COR-L47 (cell line): Measurements from ENCODE around the gene SUGT1.
A peak's percentile ranks its signal among the peaks of the same experiment; 100 is the strongest.
"Not testable (repeated sequence)": the region's sequence is repeated elsewhere in the genome, so short reads cannot be mapped to it uniquely, and the experiment has no call there.

ENCODE experiments used
- DNase-seq: peaks from one replicate; lab custom pipeline; 2025; lab: John Stamatoyannopoulos, UW

SUGT1 gene

DNA sequence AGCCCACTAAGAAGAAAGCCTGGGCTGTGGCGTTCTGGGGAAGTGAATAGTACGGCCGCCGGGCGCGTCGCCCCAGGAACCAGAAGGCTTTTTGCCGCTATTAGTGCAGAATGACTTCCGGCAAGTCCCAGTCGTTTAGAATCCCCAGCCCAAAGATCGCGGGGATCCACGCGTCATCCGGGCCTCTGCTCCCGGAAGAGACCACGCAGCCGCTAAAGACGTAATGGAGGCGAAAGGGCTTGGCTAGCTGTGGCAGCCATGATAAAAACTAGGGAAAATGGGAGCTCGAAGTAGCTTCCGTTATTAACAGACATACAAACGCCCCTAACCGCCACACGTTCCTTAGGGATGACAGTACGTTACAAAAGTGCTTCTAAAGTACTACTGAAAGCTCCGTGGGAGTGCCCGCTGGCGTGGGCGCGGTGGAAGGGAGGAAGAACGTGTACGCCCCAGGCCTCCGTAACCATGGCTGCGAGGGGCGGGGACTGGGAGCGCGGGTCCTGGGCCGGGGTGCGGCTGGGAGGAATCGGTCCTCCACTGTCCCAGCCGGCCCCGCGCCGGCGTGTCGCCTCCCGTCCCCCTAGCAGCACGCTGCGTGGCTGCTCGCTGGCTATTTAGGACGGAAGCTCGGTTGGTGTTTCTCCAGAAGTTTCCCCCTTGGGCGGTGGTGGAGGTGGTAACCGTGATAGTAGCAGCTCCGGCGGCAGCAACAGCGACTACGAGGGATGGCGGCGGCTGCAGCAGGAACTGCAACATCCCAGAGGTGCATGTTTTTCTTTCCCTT lies at the start of gene SUGT1:
Gene SUGT1 (plus strand): TSS at position 641 of the 784 bp plus-strand sequence. CDS start 85 bp downstream, at position 726.
- DNase-seq: peak; percentile 98

DNA sequence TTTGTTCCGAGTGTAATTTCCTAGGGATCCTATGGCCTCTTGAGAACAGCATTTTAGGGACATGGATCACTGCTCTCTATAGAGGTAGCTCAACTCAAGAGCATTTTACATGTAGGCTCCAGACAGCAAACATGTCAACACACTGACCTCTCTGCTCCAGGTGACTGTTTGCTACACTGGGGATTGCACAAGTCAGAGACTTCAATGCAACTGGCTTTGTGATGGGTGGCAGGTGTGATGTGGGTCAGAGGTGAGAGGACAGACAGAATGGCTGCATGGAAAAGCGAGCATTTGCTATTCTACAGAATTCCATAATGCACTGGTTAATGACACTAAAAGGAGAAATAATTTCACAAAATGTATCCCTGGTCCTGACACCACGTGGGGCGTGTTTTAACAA lies 49.3 kb upstream of the SUGT1 start:
- DNase-seq: not testable (repeated sequence)

DNA sequence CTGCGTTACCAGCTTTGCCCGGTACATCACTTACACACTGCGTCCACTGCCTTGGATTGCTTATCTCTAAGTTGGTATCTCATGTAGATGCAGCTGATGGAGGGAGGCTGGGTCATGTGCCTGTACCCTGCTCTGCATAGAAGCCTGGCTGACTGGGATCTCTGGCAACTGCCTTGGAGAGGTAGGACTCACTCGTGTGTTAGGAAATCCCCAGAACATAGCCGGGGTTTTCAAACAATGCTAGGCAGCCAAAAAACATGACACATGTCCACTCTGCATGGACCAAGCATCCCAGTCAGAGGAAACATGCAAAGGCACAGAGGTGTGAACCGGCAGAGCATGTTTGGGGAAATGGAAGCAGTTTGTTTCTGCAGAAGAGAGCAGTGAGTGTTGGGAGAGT lies 46.5 kb upstream of the SUGT1 start:
- DNase-seq: not testable (repeated sequence)

DNA sequence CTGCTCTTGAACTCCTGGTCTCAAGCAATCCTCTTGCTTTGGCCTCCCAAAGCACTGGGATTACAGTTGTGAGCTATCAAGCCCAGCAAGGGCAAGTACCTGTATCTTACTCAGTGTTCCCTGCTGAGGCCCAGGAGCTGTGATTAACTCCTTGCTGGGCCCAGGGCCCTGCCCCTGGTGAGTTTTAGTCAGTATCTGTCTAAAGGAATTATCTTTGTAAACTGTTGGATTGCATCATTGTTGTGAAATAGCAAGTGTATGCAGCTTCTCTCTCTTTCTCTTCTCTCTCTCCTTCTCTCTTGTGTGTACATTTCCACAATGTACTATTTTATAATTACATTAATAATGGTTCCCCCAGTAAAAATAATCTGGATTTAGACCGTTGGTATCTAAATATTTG lies 45.8 kb upstream of the SUGT1 start:
- DNase-seq: not testable (repeated sequence)

DNA sequence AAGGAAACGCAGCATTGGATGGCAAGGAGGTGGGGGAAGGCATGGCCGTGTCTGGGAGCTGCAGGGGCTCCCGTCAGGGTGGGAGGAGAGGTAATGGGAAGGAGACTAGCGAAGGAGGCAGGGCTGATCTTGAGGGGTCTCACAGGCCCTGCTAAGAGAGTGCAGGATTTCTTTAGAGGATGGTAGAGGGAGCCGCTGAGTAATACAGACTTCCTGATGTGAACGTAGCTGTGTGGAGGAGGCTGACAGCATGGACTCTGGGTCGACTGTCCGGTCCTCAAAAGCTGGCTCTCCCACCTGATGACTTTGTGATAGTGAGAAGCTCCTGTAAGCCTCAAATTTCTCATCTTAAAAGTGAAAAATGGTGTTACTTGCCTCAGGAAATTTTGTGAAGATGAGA lies 44.5 kb upstream of the SUGT1 start:
- not testable (repeated sequence) for DNase-seq

DNA sequence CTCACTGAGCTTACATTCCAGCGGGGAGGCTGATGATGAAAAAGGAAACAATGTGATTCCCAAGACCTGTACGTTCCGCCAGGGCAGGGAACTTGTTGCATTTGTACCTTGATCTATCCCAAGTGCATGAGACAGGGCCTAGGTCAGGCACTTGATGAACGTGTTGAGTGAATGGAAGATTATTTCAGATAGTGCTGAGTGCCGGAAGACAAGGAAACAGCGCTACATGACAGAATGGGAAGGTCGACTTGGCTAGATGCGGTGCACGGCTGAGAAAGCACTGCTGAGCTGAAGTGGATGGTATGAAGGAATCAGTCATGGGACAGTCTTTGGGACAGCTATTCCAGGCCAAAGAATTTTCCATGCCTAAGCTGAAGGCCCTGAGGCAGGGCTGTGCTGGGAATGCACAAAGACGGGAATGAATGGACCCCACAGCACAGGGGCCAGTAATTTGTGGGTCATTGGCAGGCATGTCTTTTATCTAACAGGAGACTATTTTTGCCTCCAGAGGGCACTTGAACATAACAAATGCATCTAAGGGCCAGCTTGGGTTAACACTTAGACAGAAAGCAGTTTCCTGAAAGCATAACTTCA lies 43.5 kb upstream of the SUGT1 start:
- DNase-seq: peak; percentile 20

DNA sequence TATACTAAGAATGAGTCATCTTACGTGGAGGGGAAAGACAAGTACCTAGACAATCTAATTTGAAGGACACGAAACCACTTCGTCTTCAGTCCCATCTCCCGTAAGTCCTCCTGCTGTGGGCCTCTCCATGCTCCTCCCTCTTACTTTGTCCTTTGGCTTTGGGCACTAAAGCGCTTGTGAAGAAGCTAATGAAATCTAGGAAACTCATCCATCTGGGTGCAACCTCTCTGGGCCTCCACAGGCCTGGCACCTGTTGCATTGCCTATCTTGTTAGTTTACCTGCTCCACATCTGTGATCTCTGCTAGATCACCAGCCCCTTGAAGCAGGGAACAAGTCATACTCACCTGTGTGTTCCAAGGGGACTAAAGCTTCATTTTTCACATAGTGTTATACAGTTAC lies 42.5 kb upstream of the SUGT1 start:
- DNase-seq: not testable (repeated sequence)

DNA sequence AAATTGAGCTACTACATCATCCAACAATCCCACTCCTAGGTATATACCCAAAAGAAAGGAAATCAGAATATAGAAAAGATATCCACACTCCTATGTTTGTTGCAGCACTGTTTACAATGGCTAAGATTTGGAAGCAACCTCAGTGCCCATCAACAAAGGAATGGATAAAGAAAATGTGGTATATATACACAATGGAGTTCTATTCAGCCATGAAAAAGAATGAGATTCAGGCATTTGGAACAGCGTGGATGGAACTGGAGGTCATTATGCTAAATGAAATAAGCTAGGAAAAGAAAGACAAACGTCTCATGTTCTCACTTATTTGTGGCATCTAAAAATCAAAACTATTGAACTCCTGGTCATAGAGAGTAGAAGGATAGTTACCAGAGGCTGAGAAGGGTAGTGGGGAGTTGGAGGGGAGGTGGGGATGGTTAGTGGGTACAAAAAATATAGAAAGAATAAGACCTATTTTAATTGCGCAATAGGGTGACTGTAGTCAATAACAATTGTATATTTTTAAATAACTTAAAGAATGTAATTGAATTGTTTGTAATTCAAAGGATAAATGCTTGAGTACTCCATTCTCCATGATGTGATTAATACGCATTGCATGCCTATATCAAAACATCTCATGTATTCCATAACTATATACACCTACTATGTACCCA lies 37.4 kb upstream of the SUGT1 start:
- no peak for DNase-seq

DNA sequence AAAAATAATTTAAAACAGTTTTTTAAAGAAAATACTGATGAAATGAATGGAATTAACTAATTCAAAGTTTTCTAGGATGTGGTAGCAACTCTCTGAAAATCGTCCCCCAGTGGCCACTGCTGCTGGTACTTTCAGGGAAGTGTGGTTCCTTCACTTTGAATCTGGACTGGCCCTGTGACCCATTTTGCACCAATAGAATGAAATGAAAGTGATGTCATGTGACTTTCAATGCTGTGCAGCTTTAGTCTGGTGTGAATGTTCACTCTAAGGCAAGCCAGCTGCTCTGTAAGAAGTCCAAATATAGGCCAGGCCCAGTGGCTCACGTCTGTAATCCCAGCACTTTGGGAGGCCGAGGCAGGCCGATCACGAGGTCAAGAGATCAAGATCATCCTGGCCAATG lies 36.8 kb upstream of the SUGT1 start:
- no peak for DNase-seq

DNA sequence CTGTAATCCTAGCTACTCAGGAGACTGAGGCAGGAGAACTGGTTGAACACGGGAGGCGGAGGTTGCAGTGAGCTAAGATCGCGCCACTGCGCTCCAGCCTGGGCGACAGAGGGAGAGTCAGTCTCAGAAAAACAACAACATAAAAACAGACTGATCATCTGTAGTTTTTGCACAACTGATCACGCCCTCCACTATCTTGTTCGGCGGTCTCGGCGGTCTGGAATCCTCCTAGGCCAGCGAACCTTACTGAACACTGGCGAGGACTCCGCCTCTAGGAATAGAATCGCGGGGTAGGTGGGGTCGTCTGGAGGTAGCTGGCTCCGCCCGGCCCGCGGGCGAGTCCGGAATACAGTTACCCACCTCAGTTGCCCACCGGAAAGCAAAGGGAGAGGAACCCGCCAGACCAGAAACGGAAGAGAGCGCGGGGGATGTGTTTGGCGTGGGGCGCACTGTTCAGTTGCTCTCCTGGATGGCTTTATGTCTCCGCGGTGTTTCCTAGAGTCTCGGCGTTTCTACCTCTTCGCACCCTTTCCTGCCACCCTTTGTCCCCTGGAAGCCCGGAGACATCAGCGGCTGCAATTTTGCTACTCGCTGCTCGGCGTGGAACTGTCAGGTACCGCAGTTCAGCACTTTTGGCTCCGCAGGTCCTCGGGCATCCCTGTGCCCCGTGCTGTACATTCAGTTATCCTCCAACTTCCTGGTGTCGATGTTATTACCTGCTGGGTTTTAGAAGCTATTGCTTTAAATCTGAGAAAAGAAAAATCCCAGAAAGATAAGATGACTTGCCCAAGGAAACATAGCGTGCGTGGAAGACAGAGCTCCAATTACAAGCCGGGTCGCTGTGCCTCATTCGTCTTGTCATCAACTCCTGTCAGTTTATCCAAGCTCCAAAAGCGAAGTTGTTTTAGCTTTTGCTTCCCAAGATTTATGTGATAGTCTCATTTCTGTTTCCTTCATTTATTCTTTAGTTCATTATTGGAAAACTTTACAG lies 35.3 kb upstream of the SUGT1 start:
- DNase-seq: peak; percentile 89

DNA sequence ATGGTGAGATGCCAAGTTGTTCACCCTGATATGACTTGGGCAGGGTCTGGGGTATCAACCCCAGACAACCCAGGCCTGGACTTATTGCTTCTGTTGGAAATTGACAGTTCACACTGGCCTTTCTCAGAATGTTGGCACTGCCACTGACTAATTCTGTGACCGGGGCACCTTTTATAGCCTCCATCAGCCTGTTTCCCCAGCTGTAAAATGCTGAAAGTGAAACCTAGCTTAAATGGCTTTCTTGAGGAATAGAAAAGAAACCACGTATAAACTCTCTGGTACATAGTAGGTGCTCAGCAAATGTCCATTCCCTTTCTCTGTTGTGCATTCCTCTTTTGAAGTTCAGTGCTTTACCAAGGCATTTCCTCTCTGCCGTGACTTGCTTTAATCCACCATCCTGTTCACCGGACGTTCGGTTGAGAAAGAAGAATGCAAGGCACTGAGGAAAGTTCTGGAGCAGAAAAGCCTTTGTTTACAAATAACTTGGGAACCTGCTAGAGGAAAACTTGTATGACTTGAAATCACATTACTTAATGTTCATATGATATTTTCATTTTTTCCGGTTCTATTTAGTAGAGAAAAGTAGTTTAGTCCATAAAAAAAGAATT lies 21.4 kb upstream of the SUGT1 start:
- DNase-seq: not testable (repeated sequence)

DNA sequence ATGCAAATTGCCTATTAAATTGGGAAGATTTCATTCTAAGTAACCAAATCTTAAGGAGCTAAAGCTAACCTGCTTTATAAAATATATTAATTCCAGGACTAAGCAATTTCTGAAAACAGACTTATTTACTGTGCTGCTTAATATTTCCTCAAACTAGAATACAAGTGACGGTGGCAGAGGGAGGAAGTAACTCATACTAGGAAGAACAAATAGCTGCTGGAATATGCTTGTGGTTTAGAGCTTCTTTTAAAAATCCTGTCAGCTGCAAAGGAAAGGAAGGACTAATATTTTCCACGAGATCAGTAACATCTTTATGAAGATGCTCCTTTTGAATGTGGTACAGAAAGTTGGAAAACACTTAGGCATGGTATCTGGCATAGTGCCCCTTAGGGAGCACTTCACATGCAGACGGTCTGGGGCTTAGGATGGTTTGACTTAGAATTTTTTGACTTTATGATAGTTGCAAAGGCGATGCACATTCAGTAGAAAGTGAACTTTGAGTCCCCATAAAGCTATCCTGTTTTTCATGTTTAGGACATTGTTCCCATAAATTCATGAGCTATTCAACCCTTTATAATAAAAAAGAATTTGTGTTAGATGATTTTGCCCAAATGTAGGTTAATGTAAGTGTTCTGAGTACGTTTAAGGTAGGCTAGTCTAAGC lies 13.8 kb upstream of the SUGT1 start:
- DNase-seq: no peak

DNA sequence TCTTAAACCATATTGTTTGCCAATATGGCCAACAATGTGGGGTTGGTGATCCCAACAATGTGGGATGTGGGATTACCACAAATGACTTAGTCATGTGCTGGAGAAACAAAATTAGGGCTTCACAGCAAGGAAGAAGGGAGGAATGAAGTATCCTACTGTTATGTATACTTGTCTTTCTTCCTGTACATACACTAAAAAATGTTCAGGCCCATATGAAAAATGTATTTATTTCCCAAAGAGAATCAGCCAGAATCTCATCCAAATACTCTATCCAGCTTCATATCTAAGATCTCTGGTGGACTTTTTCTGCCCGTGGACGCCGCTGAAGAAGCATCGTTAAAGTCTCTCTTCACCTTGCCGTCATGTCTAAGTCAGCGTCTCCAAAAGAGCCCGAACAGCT lies 10.5 kb upstream of the SUGT1 start, which contains the start of gene HNRNPA1L2:
Gene HNRNPA1L2 (plus strand): TSS at position 301 of the 400 bp plus-strand sequence. CDS start 62 bp downstream, at position 363.
- DNase-seq: no peak

DNA sequence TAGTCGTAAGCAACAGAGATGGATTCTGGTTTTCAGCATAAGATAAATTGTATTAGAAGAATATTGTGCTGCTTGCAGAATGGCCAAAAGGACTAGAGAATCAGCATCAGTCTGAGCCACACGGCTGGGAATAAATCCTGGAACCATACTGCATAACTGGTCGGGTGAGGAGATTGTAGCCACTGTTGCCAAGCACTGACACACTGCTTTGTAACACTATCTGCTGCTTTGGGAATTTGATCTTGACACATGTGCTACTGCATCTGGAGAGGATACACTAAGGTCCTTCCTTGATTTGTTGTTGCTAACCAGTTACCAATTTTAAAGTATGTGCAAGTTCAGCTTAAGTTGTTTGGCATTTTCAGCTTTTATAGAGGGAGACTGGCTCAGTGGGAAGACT lies 8.5 kb upstream of the SUGT1 start:
- DNase-seq: no peak

DNA sequence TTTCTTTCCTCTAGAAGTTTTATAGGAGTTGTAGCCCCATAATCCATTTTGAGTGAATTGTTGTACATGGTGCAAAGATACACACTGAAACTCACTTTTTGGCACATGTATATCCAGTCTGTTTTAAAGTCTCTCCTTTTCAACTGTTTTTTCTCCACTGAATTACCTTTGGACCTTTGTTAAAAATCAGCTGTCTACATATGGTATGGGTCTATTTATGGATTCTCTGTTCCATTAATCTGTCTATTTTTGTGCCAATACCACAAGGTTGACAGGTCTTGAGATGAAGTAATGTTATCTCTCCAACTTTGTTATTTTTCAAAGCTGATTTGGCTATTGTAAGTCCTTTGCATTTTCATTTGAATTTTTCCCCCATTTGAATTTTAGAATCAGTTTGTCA lies 5.7 kb upstream of the SUGT1 start:
- no peak for DNase-seq

DNA sequence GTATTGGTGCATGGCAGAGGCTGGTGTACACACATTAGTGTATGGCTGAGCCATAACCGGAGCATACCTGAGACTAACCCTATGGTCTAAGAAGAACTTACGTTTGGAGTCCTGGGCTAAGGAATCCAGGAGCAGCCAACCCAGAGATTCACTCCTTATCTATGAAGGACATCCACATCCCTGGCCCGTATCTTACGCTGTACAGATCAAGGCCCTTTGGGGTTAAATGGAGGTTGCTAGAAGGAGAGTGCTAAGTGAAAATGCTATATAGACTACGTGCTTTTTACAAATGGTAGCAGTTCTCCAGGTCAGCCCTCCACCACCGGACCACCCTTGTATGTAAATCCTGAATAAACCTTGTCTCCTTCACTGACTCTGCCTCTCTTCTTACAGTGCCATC lies 1.9 kb upstream of the SUGT1 start:
- DNase-seq: no peak

DNA sequence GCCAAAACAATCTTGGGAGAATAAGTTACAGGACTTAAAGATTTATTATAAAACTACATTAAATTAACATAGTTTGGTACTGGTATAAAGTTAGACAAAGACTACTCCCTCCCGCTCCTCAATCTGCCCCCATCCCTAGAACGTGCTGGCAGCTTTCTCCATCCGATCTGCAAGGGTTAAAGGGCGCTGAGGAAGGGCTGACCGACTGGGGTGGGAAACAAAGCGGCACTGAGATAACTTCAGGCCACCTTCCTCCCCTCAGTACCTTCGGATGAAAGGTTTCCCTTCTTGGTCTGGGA lies 790 bp upstream of the SUGT1 start:
- DNase-seq: no peak

DNA sequence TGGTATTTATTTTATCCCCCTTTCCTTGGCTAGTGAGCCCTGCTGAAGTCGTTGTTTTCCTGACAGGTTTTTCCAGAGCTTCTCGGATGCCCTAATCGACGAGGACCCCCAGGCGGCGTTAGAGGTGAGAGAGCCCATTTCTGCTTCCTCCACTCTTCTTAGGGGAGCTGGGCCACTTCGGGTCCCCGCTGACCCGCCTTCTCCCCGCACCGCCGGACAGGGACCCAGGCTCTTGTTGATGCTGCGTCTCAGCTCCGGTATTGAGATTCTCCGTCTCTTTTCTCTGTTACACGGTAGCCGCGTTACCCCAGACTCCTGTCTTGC lies 306 bp downstream of the SUGT1 start:
- DNase-seq: no peak

DNA sequence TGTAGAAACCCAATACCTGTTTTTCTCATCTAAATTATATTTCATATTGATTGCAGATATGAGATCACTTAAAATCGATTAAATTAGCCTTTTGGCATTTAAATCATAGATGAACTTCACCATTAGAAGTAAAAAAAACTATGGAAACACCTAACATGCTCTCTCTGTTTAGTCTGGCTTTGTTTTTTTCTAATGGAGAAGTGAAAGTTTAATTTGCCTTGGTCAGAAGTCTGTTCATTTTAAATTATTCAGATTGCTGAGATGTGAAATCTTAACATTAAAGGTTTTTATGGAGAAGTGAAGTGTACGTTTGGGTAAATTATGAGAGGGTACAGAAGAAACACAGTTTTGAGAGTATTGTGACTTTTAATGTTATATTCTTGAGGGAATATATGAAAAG lies 6.7 kb downstream of the SUGT1 start:
- DNase-seq: no peak

DNA sequence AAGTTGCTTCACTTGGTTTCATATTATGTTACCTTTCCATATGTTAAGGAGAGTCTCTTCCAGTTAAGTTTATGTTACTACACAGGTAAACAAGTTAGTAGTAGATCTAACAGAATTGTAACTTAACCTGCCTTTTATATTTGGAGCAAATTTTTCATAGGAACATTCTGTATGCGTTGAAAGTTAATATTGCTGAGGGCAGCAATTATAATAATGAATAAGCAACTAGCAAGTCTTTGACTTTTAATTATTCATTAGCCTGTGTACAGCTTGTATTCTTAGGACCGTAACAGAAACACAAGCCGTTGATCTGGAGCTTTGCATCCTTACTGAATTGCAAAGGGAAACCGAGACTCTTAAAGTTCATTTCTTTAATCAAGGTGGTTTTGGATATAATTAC lies 11.6 kb downstream of the SUGT1 start:
- DNase-seq: no peak

DNA sequence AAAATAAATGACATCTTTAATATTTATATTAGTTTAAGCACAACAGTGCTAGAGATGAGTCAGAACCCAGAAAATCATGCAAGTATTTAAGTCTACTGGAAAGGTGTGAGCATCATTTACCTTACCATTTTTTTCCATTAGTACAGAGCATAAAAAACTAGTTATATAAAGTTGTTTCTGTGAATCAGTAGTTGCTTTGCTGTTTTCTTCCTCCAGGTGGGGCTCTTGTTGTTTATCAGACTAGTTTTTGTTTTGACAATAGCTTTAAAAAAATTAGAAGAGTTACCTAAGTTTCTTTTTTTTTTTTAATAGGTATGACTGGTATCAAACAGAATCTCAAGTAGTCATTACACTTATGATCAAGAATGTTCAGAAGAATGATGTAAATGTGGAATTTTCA lies 12.7 kb downstream of the SUGT1 start:
- no peak for DNase-seq
